Fibroblast of pulmonary artery (primary cell): ENCODE results near the gene ATP6V0D1.

ENCODE experiments used
- DNase-seq: peaks from one replicate; pipeline ENCODE4 v3.0.0-alpha.2; 2010; ENCODE audit warnings: low read depth
- H3K4me3 ChIP-seq: replicated peaks from 2 replicates; pipeline ENCODE4 v1.5.1; 2011; ENCODE audit warnings: low read depth, mild to moderate bottlenecking, control low read depth, low read length, moderate library complexity
- CTCF ChIP-seq: IDR thresholded peaks from 2 replicates; pipeline ENCODE4 v1.5.1; 2011; ENCODE audit warnings: mild to moderate bottlenecking, control low read depth, low read length, inconsistent platforms; ENCODE audit errors: missing control alignments

Gene ATP6V0D1

GRCh38 chr16:67395458-67396158 lies 85.3 kb downstream of the ATP6V0D1 start:
- H3K4me3 ChIP-seq, result no peak overlapping the region
- no peak for TF ChIP-seq CTCF
- no peak for DNase-seq

GRCh38 chr16:67395105-67395457 lies 85.9 kb downstream of the ATP6V0D1 start:
- no peak overlapping the region for H3K4me3 ChIP-seq
- no peak for DNase-seq
- no peak for TF ChIP-seq CTCF

- DNase-seq, result no peak
- H3K4me3 ChIP-seq, result no peak overlapping the region
- no peak for TF ChIP-seq CTCF
These were observed 86.5 kb downstream of the ATP6V0D1 start for GRCh38 chr16:67394155-67395104.

- no peak for TF ChIP-seq CTCF
- DNase-seq, result no peak
- H3K4me3 ChIP-seq, result no peak overlapping the region
These were observed 87.2 kb downstream of the ATP6V0D1 start for GRCh38 chr16:67393788-67394154.

- DNase-seq, result peak; percentile 73
- TF ChIP-seq CTCF, result peak; percentile 59
- no peak within 1 kb of the TSS for H3K4me3 ChIP-seq
These were observed 87.7 kb downstream of the ATP6V0D1 start, which contains the start of gene TPPP3 for GRCh38 chr16:67393111-67393787. TPPP3 (minus strand) TSS chr16:67393498; CDS start chr16:67391111, 2,387 bp downstream.

- no peak for TF ChIP-seq CTCF
- no peak overlapping the region for H3K4me3 ChIP-seq
- no peak for DNase-seq
These were observed 88.5 kb downstream of the ATP6V0D1 start for GRCh38 chr16:67392301-67393059.
